ELR (cell line): Measurements from ENCODE around the gene CFAP299.

Experiments
- DNase-seq: peaks from one replicate; pipeline ENCODE4 v3.0.0-alpha.2; 2015; ENCODE audit warnings: low read depth

Gene CFAP299

DNA sequence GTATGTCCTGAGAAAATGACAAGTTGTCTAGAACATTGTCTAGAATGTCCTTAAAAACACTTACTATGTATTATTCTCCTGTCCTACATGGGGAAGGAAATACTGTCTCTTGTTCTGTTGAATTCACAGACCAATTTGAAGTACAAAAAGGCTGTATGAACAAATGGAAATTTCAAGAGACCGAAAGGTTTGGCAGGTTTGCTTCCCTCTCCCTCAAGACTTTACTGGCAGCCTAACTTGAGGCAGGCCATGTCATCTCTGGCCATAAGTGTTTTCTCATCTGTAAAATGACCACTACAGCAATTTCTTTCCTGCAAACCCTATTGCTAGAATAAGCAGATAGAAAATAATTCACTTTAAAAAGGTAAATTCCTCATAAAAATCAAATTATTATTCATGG is 503.8 kb downstream of the CFAP299 start:
- no peak for DNase-seq

DNA sequence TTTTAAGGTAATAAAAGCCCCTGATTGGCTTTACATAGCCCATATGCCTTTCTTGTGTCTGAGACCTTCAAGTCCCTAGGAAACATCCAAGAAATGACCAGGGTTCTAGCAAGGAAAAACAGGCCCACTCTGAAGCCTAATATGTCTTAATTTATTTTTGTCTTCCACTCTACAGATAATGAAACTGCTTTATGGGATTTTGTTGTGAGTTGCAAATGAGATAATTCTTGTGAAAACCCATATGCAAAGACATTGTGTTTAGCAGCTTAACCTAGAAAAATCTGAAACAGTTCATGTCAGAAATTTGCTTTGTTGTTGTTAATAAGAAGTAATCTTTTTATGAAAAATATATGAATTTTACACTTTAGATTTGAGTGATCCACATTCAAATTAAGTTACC is 504.3 kb downstream of the CFAP299 start:
- no peak for DNase-seq

DNA sequence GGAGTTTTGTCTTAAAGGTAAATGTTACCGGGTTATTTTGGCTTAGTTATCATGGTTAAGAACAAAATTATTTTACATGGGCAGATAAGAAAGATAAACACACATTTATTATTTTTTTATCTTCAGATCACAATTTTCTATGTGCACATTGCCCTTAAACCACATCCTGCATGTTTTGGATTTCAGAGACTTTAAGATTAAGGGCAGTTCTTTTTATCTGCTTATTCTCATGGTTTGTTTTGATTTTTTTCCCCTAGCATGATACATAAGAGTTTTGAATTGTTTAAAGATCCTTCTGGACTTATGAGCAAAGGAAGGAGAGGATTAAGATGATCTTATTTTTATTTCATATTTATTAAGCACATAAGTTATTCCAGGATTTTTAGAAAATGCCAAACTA is 504.9 kb downstream of the CFAP299 start:
- no peak for DNase-seq

DNA sequence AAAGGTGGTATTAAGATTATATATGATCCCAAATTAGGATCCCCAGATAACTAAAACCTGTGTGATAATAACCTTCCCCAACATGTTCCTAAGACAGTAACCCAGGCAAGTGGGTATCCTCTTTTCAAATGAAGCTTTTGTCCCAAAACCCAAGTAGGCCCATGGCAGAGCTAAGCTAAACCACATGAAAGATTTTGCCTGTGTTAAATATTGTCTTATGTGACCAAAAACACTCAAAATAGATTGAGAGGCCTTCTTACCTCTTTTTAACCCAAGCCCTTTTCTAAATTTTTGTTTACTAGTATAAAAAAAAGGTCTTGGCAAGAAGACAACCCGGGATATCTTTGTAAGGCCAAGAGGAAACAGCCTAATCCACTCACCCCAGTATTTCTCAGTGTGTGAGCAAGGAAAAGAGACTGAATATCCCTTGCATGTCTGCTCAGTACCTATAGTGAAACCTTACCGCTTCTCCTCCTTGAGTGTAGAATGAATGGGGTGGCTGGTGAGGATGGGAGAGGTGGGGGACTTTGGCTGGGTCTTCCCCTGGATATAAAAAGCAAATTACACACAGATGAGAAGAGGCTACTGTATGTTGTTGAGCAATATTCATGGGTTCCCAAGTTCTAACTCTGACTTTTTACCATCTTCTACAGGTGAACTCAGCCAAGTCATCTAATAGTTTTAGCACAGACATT is 506.2 kb downstream of the CFAP299 start:
- no peak for DNase-seq

DNA sequence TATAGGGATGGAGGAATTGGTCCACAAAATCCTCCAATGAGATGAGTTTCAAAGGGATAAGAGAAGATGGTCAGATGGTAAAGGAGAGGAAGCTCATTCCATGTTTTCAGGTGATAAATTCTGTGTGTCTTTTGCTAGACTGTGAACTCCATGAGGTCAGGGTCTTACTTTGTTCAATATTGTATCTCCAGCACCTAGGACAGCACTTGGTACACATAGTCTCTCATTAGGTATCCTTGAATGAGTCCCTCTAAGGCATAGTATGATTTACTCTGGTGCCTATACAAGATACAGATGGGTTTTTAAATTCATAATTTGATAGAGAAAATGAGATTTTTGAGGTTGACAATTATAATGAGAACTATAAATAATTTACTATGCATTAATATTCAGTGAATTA is 510.7 kb downstream of the CFAP299 start:
- DNase-seq = no peak

DNA sequence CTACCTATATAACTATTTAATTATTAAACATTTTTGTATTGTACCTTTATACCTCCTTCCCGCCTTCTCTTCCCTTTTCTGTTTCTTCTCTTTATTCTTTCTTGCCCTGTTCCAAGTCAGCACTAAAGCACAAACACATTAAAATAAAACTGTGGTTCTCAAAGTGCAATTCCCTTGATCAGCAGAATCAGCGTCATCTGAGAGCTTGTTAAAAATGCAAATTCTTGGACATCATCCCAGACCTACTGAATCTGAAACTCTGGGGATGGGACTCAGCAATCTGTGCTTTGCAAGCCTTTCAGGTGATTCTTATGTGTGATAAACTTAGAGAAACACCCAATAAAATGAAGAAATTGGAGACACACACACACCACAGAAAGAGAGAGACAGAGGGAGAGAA is 516.5 kb downstream of the CFAP299 start:
- DNase-seq = no peak

DNA sequence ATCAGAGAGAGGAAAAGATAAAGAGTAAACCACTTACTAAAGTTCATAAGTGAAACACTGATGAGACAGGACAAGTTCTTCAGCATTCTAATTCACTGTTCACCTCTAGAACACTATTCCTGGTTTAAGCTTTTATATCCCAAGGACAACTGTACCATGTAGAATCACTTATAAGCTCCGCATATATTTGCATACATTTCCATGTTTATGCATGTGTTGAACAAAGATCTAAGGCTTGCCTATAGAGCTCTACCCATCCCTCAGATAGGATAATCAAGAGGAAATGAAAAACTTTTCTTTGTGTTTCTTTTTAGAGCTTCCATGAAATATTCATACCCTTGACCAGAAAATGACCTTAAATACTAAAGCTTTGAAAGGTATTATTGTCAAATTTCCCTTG is 538.0 kb downstream of the CFAP299 start:
- DNase-seq = no peak

DNA sequence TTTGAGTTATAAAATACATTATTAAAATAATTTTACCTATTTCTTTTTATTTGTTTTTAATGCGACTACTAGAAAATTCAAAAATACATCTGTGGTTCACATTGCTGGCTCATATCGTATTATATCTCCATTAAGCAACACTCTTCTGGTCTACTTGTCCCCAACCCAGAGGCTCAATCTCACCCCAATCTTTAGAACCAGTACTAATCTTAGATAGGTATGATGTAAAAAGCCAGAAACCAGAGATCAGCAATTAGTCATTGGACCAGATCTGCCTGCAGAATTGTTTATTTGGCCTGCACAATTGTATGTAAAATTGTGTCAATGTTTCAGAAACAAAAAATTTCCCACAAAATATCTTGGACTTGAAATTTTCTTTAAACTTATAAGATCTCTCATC is 539.4 kb downstream of the CFAP299 start:
- DNase-seq = no peak

DNA sequence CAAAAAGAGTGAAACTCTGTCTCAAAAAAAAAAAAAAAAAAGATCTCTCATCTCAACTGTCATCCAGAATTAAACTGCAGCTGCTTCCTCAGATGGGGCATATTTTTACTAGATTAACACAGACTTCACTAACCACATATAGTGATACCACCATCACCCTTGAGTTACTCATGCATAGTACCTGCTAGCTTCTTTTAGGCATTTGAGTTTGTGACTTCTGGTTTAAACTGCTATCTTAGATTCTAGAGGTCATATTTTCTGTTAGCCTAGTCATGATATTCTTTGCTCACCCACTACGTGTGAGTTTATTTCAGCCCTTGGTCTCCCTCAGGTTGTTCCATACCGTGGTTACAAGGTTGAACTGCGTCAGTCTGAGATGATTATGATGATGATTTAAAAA is 540.1 kb downstream of the CFAP299 start:
- DNase-seq = no peak

DNA sequence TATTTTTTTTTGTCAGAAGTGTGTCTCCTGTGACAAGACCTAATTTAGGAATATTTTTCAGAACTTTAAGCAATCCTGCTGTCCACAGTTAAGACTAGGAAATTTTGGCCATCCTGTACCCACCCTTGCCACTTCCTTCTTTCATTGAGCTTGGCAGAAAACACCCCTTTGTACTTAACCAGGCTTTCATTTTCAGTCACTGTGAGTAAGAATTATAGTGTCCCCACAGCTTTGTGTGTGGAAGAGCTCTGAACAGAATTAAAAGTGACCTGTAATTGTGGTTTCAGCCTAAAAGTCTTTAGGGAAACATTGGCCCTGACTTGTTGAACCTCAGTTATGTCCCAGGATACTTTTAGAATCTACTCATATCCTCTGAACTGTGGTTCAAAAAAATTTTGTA is 541.3 kb downstream of the CFAP299 start:
- DNase-seq = no peak

DNA sequence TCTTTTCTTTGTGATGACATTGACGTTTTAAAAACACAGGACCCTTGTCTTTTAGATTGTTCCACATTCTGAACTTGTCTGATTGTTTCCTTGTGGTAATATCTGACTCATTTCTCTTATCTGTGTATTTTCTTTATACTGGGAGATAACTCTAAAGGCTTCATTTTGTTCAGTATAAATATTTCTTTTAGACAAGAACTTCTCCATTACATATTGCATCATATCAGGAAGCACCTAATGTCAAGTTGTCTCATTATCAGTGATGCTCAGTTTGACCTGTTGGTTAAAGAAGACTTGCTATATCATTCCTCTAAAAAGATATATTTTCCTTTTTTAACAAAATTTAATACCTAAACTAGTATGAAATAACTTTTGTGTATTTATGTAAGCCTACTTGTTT is 542.7 kb downstream of the CFAP299 start:
- no peak for DNase-seq

DNA sequence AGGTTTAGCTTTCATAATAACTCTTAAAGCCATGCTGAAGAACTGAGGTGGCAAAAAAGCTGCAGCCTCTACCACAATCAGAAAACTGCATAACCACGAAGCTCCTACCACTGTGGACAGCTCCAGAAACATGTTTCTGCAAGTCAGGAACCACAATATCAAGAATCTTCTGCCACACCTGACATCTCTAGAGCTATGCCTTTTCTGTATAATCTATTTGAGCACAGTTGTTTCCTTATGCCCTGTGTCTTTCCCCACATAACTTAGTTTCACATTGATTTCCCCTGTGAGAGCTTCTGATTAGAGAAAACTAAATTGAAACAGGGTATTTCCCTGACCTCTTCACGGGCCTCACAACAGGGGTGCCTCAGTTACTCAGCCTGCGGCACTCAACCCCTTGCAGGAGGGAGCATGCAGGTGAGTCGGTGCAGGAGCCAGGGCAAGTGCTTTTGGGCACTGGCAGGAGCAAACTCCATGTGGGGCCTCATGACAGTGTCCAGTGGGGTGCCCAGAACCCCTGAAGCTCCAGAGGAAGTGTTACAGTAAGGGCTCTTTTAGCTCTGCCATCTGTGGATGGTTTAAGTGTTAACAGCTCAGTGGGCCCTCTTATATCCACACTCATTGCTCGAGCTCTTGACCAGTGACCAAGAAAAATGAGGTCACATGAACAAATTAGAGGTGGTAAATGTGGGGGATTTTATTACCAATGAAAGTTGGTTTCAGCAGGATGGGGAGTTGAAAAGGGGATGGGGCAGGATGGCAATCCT is 562.2 kb downstream of the CFAP299 start:
- no peak for DNase-seq

DNA sequence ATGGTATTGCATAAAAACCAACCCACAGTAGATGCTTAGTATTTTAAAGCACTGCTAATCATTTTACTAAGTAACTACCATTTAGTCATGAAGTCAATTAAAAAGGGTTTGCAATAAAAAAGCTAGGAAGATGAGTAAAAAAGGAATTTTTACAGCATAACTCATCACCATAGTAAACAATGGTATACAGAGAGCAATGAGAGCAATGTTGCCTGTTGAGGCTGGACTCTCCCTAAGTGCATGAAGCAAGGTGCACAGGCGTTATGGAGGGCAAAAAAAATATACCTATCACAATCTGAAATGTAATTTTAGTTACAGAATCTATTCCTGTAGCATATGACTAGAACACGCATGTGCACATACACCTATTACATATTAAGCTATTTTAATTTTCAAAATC is 565.4 kb downstream of the CFAP299 start:
- DNase-seq = no peak

DNA sequence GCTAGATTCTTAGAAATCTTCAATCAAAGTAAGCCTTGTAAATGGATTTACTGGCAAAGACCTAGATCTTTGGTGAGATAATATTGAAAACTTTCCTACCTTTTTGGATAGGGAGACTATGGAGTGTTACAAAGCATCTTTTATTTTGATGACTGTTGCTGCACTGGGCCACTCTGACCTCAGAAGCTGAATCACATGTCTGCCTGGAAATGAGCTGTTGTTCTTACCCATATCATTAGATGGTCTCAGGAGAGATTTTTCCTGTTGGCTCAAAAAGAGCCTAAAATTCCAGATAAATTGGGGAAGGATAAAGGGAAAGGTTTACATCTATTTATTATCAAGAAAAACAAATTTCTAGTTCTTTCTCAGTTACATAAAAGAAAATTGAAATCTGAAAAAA is 567.5 kb downstream of the CFAP299 start:
- DNase-seq = no peak

DNA sequence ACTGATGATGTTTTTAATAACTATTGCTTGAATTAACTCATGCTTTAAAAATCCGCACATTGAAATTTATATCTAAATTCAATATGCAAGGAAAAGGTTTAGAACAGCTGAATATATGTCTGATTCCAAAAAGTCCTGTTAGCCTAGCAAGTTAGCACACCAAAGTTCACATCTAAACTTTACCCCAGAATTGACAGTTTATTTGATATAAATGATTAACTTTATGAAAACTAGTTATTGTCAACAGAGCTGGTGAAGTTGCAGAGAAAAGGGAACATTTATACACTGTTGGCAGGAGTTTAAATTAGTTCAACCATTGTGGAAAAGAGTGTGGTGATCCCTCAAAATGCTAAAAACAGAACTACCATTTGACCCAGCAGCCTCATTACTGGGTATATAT is 574.4 kb downstream of the CFAP299 start:
- DNase-seq = no peak

DNA sequence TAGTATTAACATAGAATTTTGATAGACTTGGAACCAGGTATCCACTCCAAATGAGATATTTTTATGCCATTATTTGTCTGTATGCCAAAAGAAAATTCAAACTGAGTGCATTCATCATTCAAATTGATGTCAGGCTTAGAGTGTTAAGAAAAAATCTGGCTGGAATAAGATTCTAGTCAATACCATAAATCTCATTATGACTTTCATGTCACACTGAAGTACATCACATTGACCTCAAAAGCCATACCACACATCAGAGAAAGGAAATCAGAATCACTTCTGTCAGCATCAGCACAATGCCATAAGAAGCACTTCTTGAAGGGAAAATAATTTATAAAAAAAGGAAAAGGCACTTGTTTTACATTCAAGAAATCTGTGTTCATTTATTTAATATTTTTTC is 575.9 kb downstream of the CFAP299 start:
- DNase-seq = no peak

DNA sequence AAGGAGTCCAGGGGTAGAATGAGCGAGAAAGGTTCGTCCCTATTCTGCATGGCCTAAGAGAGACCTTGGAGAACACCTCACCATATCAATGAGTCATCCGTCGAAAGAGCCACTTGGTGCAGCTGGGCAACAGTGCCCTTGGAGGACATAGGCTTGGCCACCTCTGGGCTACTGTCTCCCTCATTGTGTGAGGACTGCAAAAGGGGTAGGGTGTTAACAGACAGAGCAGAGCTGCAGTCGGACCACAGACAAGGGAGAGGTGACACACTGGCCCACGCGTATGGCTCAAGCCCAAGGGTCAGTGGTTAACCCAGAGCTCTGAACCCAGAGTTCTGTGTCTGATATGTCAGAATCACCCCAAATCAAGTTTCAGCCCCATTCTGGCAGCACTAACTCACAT is 576.8 kb downstream of the CFAP299 start:
- DNase-seq = no peak

DNA sequence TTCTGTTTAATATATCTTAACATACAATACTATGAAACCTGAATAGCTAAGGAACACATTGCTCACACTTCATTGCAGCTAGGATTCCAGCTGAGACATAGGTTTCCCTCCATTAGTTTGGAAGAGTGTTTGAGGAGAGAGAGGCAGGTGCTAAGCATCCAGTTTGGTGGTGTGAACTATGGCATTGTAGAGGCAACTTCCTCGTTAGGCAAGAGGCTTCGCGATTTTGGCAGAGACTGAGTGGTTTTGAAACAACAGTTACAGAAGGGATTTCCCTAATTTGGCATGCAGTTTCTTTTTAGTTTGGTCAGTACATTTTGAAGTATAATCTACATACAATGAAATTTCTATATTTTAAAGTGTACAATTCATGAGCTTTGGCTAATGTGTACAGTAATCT is 577.9 kb downstream of the CFAP299 start:
- DNase-seq = no peak

DNA sequence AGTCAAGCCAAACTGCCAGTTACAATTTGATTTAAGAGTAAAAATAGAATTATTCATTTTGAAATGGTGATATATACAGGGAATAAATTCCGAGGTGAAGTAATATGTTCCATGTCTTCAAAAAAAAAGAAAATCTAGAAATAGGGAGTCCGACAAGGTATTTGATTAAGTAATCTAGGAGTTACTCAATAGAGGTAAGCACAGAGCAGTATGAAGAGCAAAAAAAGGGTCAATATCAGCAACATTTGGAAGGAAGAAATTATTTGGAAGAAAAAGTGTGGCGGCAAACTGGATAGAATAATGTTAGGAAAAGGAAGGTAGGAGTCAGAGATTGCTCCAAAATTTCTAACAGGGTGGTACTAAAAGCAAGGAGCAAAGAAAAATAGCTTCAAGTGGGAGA is 581.2 kb downstream of the CFAP299 start:
- no peak for DNase-seq

DNA sequence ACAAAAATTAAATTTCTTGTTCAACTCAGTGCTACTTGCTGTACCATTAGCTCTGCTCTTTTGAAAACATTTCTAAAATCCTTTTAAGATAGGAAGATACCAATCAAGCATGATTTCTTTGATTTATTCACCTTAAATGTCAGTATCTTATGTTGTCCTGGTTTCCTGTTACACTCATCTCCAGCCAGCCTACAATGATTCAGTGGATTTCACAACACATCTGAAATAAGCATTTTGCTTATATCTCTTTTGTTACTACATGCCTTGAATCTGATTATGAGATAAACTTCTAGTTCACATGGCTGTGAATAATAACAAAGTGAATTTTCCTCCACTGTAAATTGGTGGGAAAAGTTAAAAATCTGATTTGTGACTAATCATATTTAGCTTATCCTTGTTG is 582.5 kb downstream of the CFAP299 start:
- peak; percentile 20 for DNase-seq

DNA sequence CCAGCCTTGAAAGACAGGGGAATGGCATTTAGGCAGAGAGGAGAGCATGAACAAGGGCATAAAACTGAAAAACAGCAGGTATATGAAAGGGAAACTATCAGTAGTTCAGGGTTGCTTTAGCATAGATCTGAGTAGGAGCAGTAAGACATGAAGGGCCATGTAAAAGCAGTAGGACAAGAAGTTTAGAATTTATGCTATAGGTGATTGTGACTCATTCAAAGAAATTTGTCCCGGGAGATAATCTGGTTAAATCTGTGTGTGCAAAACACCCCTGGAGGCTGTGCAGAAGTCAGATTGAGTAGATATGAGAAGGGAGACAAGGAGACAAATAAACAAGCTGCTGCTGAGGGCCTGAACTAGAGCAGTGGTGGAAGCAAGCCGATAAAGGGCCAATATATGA is 585.9 kb downstream of the CFAP299 start:
- no peak for DNase-seq

DNA sequence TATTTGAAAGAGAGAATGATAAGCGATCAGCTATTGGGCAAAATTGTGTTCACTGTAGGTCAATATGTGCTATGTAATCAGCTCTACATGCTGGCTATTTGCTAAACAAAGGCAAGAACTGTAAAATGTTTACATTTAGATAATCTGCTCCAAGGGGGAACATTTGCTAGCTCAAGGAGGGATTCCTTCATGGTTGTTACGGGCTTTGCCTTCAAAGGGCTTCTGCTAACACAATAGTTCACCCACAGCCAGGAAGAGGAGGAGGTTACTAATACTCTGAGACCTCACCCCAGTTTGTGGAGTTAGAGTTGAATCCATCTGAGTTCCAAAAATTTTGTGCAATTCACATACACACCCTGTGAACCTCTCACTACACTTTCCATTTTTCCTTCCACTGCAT is 587.4 kb downstream of the CFAP299 start:
- DNase-seq = no peak

DNA sequence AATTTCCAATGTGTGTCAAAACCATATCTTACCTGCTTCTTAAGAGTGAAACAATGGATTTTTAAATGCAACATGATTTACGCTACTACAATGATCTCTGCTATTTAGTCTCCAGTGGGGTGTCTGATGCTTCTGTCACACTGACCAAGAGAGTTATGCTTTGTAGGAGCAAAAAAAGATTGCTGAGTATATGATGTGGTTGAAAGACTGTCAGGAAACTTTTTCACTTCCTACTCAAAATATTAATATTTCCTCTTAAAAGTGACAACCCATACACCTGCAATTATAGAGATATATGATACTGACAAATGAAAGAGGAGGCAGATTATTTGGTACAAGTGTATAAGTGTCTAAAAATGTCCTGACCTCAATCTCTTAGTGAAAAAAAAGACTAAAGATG is 589.8 kb downstream of the CFAP299 start:
- no peak for DNase-seq

DNA sequence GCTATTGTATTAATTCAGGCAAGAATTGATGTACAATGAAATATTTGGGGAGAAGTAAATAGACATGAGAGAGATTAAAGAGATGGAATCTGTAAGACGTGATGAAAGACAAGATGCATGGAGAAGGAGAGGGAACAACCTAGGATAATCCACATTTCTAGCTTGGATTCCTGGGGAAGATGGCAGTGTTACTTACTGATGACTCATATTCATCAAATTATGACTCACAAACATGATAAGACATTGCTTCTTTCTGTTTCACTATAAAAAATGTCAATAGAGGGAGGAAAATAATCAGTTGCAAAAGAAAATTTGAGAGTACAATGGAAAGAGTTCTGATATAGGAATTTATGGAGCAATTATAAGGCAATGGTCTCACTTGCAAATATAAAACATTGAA is 590.9 kb downstream of the CFAP299 start:
- peak; percentile 3 for DNase-seq
